HG03442 (cell line): ENCODE results near the gene GOLGA8H.
"Not testable (repeated sequence)": the region's sequence is repeated elsewhere in the genome, so short reads cannot be mapped to it uniquely, and the experiment has no call there.

ENCODE experiments used
- ATAC-seq: cut with Tn5 transposase; IDR thresholded peaks from one replicate; pipeline ENCODE4 v1.9.1; 2021; ENCODE audit warnings: mild to moderate bottlenecking, moderate library complexity; ENCODE audit not compliant: unreplicated experiment

The GOLGA8H gene, protein sequence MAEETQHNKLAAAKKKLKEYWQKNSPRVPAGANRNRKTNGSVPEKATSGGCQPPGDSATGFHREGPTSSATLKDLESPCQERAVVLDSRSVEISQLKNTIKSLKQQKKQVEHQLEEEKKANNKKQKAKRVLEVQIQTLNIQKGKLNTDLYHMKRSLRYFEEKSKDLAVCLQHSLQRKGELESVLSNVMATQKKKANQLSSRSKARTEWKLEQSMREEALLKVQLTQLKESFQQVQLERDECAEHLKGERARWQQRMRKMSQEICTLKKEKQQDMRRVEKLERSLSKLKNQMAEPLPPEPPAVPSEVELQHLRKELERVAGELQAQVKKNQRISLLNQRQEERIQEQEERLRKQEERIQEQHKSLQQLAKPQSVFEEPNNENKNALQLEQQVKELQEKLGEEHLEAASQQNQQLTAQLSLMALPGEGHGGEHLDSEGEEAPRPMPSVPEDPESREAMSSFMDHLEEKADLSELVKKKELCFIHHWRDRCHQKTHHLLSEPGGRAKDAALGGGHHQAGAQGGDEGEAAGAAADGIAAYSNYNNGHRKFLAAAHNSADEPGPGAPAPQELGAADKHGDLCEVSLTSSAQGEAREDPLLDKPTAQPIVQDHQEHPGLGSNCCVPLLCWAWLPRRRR

DNA sequence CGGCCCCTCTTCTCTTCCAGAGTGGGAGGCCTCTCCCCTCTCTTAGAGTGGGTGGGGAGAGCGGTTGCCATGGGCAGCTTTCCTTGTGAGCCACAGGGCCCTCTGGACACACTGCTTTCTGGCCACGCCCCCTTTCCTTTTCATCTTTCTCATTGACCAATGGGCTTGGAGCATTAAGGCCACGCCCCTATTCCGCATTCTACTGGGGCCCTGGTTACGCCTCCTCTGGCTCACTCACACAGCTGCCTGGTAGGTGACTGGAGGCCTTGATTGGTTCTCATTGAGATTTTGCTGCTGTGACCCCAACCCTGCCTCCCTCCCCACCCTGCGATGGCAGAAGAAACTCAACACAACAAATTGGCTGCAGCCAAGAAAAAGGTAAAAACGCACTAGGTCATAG lies at the start of gene GOLGA8H:
TSS of gene GOLGA8H (plus strand) at position 233 of the 400 bp plus-strand sequence. CDS start at position 331, 98 bp downstream.
- ATAC-seq = not testable (repeated sequence)

- not testable (repeated sequence) for ATAC-seq
Observed at GRCh38 chr15:30566949-30567348, 36.9 kb upstream of the GOLGA8H start.

DNA sequence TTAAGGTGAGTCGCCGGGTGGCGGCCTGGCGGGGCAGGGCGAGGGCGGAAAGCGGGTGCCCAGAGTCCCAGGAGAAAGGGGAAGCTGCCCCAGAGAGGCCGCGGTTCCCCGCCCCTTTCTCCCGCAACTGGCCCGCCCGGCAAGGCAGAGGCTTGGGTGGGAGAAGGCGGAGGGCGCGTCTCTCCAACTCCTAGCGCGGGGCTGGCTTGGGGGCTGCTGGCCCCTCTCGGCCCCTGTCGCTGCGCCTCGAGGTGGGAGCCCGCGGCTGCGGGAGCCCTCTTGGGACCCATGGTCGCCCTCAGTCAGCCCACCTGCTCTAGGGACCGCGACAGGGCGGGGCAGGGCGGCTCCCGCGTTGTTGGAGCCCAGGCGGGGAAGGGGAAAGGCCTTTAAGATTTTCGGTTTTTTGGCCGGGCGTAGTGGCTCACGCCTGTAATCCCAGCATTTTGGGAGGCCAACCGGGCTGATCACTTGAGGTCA lies 30.8 kb upstream of the GOLGA8H start:
- ATAC-seq = not testable (repeated sequence)

DNA sequence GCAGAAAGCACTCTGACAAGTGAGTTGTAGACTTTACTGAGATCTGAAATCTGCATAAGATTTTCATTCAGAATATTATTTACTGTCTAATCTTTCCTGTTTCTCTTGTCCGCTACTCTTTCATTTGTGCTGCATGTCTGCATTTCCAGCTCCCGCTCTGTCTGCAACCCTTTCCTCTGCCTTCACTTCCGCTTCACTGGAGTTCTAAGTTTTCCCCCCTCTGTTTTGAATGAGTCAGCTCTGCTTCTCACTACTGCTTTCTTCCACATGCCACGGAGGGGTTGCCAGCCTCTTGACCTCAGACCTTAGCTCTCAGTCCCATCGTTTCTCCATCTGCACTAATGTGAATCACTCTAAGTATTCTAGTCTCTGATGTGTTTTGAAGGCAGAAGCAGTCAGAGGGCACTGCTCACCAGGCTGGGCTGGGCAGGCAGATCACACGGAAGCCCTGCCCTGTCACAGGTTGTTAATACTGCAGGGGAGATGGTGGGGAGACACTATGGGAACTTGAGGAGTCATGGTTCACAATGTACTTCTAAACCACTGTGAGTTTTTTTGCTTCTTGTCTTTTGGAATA lies 24.3 kb upstream of the GOLGA8H start:
- ATAC-seq = not testable (repeated sequence)

DNA sequence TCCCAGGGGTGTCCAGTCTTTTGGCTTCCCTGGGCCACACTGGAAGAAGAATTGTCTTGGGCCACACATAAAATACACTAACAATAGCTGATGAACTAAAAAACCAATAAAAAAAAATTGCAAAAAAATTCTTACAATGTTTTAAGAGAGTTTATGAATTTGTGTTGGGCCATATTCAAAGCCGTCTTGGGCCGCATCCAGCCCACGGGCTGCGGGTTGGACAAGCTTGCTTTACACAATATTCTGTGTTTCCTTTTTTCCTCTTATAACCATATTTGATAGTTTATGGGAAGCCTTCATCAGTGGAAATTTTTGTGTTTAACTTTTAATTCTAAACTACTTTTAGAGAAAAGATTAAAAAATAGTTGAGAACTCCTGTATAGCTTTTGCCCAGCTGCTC lies 23.1 kb upstream of the GOLGA8H start:
- ATAC-seq = not testable (repeated sequence)

DNA sequence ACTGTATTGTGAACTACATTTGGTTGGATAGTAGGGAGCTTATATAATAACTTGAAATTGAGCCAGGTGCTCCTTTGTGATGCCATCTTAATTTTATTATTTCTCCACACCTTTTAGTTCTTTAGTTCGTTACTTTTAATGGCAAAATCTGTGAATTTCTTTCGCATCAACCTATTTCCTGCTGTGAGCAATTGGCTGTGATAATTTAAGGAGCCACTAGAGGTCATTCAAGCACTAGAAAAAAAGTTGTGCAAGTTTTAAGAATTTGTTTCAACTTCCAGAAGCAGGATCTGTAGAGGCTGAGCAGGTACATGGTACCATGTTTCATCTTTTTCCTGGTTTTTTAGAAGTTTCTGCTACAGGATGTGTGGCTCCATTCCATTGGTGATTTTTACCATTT lies 4.9 kb upstream of the GOLGA8H start:
- not testable (repeated sequence) for ATAC-seq

DNA sequence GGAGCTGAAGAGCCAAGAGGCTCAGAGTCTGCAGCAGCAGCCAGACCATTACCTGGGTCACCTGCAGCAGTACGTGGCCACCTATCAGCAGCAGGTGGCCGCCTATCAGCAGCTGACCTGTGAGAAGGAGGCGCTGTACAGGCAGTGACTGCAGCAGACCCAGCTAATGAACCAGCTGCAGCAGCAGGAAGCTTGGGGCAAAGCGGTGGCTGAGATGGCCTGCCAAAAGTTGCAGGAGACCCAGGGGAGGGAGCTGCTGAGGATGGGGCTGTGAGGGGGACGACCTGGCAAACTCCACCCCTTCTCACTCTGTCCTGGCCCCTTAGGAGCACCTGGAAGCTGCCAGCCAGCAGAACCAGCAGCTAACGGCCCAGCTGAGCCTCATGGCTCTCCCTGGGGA lies 8.4 kb downstream of the GOLGA8H start:
- not testable (repeated sequence) for ATAC-seq

- not testable (repeated sequence) for ATAC-seq
Observed at GRCh38 chr15:30621342-30621741, 17.5 kb downstream of the GOLGA8H start.

GRCh38 chr15:30625436-30626193 lies 21.8 kb downstream of the GOLGA8H start, which contains the start of gene ARHGAP11B:
Gene ARHGAP11B (plus strand): TSS chr15:30626128.
- peak; percentile 94 for ATAC-seq

DNA sequence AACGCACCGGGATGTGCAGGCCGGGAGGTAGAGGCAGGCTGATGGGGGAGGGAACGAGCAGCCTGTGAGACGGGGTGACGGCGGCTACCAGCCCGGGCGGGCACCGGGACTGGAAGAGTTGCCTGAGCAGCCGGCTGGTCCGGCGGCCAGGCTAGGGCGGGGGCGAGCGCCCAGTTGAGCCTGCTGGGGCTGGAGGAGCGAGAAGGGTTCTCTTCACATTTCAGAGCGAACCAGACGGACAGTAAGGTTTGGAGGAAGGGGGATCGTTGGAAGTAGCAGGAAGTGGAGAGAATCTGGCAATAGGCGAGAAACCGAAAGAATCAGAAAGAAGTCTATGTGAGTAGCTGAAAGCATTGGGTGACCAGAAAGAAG lies 22.4 kb downstream of the GOLGA8H start:
- ATAC-seq = not testable (repeated sequence)

DNA sequence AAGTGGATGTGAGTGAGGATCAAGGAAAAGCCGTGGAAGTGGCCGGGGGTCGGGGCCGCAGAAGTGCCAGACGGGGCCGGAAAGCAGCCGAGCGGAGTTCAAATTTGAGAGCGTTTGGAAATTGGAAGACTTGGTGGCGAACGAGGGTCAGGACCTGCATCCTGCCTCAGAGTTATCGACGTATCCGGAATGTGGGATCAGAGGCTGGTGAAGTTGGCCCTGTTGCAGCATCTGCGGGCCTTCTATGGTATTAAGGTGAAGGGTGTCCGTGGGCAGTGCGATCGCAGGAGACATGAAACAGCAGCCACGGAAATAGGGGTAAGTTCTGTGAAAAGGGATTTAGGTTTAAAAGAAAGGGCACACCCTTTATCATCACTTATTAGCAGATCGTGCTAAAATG lies 22.8 kb downstream of the GOLGA8H start:
- not testable (repeated sequence) for ATAC-seq

DNA sequence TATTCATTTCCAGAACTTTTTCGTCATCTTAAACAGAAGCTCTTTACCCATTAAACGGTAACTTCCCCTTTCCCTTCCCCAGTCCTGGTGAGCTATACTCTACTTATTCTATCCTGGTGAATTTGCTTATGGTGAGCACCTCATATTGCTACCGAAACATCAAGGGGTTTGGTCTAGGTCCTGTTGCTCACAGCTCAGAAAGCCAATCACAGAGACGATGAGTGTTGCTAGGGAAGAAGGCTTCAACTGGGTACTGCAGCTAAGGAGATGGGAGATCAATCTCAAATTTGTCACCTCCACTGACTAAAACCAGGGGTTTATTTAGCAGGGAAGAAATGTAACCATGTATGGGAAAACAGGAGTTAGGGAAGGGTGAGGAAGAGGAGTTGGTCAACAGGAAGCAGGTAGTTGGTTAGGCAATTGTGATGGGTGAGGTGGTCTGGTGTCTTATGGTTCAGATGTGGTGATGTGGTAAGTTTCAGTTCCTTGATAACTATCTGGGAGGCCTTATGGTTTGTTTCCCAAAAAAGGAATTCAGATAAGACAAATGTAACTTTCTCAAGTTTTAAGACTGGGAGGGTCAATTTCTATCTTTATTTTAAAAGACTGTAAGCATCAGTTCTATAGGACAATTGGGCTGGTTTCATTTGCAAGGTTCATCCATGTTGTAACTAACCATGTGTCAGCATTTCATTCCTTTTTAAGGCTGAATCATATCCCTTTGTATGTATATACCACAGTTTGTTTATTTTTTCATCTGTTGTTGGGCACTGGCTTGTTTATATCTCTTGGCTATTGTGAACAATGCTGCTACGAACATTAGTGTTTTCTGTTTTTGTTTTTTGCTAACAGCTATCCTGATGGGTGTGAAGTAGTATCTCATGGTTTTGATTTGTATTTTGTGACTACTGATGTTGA lies 46.4 kb downstream of the GOLGA8H start:
- ATAC-seq = peak; percentile 97

DNA sequence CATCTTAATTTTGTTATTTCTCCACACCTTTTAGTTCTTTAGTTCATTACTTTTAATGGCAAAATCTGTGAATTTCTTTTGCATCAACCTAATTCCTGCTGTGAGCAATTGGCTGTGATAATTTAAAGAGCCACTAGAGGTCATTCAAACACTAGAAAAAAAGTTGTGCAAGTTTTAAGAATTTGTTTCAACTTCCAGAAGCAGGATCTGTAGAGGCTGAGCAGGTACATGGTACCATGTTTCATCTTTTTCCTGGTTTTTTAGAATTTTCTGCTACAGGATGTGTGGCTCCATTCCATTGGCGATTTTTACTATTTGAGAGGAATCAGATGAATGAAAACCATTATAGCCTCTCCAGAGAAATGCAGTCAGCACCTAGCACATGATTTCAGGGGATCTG lies 57.3 kb downstream of the GOLGA8H start:
- ATAC-seq = not testable (repeated sequence)
